HG02870 (cell line): ENCODE results near the gene ABCC3.

ENCODE experiments used
- ATAC-seq: cut with Tn5 transposase; IDR thresholded peaks from one replicate; pipeline ENCODE4 v1.9.1; 2021; ENCODE audit warnings: mild to moderate bottlenecking, moderate library complexity; ENCODE audit not compliant: unreplicated experiment

ABCC3 gene

DNA sequence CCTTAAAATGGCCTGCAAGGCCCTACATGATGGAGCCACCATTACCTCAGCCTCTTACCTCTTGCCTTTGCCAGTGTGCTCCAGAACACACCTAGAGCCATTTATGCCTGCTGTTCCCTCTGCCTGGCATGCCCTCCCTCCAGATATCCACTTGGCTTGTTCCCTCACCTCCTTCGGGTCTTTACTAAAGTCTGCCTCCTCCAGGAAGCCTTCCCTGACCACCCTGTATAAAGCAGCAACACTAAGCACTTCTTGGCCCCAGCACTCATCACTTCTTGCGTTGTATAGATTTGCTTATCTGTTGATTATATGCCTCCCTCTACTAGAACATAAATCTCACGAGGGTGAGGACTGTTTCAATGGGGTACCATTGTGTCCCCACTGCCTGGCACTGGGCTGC is 47.8 kb downstream of the ABCC3 start:
- no peak for ATAC-seq

- ATAC-seq, result no peak
Measured at GRCh38 chr17:50682938-50683337, 48.3 kb downstream of the ABCC3 start.

DNA sequence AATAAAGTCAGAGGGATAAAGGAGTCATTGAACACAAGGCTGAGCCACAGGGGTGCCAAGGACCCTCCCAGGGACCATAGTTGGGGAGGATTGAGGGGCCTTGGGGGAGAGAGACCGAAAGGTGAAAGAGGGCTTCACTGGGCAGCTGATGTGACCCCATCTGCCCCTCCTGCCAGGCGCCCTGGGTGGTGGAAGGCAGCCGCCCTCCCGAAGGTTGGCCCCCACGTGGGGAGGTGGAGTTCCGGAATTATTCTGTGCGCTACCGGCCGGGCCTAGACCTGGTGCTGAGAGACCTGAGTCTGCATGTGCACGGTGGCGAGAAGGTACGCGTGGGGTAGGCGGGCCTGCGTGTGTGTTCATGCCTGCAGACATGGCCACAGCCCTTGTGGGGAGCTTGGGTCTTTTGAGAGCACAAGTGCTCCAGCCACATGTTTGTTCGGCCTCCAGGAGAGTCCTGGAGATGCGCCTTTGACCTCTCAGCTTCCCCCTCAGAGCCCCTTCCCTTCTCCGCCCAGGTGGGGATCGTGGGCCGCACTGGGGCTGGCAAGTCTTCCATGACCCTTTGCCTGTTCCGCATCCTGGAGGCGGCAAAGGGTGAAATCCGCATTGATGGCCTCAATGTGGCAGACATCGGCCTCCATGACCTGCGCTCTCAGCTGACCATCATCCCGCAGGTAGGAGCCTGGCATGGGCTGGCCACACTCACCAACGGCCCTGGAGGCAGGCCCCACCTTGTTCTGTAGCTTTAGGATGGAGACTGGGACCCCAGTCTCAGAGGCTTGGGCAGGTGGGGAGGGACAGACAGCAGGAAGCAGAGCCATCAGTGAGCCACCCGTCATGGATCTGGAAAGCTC is 49.0 kb downstream of the ABCC3 start:
- no peak for ATAC-seq

GRCh38 chr17:50684288-50684611 is 49.6 kb downstream of the ABCC3 start:
- ATAC-seq, result no peak

- ATAC-seq, result no peak
Measured at GRCh38 chr17:50684612-50685333, 50.1 kb downstream of the ABCC3 start.

GRCh38 chr17:50685334-50685665 is 50.6 kb downstream of the ABCC3 start:
- ATAC-seq, result no peak

DNA sequence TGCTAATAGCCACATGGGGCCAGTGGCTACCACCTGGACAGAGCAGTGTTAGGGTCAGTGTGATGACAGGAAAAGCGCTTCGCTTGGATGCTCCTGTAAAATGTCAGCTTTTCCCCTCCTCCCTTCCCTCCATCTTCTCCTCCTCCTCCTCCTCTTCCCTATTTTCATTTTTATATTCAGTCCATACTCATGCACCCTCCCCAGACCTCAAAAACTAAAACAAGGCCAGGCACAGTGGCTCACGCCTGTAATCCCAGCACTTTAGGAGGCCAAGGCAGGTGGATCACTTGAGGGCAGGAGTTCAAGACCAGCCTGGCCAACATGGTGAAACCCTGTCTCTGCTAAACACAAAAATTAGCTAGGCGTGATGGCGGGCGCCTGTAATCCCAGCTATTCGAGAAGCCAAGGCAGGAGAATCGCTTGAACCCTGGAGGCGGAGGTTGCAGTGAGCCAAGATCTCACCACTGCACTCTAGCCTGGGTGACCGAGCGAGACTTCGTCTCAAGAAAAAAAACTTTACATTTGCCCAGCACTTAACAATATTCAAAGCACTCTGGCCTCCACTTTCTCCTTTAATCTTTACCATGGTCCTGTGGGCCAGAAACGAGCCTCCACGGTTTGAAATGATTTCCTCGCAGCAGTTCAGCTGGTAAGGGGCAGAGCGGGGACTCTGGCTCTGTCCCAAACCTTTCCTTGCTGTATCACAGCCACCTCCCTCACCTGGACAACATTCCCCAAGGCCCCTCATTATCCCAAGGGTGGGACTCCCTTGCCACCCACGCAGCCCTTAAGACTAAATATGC is 51.2 kb downstream of the ABCC3 start:
- no peak for ATAC-seq

GRCh38 chr17:50686494-50687199 is 52.0 kb downstream of the ABCC3 start:
- ATAC-seq, result no peak

- no peak for ATAC-seq
Measured at GRCh38 chr17:50687200-50688066, 52.8 kb downstream of the ABCC3 start.

GRCh38 chr17:50688245-50688644 is 53.6 kb downstream of the ABCC3 start:
- ATAC-seq, result no peak

- no peak for ATAC-seq
Measured at GRCh38 chr17:50689251-50689650, 54.6 kb downstream of the ABCC3 start.

- no peak for ATAC-seq
Measured at GRCh38 chr17:50689956-50690886, 55.5 kb downstream of the ABCC3 start.

DNA sequence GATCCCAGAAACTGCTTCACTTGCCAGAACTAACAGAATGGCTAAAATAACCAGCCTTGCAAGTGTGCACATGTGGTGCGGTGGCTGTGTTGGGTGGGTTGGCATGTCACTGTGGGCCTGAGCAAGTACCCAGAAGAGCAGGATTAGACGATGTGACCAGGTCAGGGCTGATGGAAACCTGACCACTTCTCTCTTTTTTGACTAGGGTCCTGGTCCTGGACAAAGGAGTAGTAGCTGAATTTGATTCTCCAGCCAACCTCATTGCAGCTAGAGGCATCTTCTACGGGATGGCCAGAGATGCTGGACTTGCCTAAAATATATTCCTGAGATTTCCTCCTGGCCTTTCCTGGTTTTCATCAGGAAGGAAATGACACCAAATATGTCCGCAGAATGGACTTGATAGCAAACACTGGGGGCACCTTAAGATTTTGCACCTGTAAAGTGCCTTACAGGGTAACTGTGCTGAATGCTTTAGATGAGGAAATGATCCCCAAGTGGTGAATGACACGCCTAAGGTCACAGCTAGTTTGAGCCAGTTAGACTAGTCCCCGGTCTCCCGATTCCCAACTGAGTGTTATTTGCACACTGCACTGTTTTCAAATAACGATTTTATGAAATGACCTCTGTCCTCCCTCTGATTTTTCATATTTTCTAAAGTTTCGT is 56.3 kb downstream of the ABCC3 start:
- no peak for ATAC-seq

DNA sequence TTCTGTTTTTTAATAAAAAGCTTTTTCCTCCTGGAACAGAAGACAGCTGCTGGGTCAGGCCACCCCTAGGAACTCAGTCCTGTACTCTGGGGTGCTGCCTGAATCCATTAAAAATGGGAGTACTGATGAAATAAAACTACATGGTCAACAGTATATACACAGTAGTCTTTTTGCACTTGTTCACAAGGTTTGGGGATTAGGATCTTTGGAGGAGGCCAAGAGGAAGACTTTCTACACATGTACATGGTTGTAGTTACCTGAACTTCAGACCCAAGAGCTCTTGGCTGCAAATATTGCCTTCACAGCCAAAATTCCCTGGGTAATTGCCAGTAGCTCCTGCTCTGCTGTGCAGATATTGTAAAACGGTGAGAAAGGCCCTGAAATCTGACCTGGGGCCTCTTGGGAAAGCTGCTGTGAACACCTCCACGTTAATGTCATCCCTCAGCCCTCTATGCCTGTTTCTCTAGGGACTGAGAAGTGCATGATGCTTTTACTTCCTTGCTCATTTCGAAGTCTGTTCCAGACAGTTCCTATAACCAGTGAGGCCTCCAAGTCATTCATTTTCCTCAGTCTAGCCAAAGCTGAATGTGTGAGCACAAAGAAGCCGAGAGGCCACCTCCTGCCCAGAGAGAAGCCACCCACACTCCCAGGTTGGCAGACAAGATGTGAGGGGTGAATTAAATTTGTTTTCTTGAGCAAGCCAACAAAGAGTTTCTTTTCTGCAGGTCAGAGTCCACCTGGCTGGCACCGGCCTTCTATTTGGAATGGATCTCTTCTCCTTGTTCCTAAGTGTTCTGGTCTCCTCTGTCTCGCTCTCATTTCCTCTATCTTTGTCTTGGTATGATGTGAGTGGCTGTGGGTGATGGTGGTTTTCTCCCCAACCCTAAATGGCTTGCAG is 57.1 kb downstream of the ABCC3 start:
- ATAC-seq, result no peak

DNA sequence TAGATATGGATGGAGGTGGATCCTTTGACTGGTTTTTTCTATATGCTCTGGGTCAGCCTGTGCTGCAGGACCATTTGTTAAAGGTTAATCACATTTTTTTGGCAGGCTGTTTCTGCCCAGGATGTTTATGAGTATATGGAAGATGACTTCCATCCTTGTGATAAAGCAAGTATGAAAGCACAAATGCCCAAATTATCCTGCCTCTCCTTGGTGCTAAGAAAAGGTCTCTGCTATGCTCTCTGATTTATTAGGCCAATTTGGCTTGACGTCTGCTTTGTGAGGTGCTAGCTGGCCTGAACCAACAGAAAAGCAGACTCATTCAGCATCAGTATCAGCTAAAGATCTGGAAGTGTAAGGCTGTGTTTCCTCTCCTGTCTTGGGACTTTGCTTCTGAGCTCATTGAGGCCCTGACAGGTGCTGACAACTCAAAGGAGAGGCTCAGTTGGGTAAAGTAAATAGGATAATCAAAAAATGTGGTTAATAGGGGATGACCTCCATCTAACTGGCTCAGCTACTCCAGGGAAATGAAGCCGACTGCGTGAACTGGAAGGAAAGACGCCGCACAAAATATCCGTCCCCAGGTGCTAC is 57.9 kb downstream of the ABCC3 start:
- ATAC-seq, result no peak

GRCh38 chr17:50693036-50693682 is 58.5 kb downstream of the ABCC3 start:
- ATAC-seq, result no peak
